ENCODE measurements around the gene ARVCF. TPM values are rescaled to one million over a fixed set of nuclear protein-coding genes. Genes with fewer than 3 reads are reported as not detected.
A peak's percentile ranks its signal among the peaks of the same experiment; 100 is the strongest.

Gene ARVCF
- total and polyA plus RNA-seq, 4 donors = 10.0 to 23.4 (median 16.6) TPM

GRCh38 chr22:20022231-20022977, 5.8 kb upstream of the ARVCF start:
- Histone ChIP-seq H3K4me3 (no peak overlapping the region), H3K4me1 (ENCODE audit: control insufficient read depth in 5 of 5, insufficient read depth in 5 of 5, low read length in 5 of 5) (peaks cover 0 to 17% (median 7%) of the 10 kb centered on the region in 5 donors), H3K27me3 (ENCODE audit: control insufficient read depth in 3 of 3, insufficient read depth in 3 of 3, low read length in 2 of 3) (peaks cover 0 to 10% (median 8%) of the 10 kb centered on the region in 3 donors), H3K27ac (ENCODE audit: low read depth in 1 of 2, low read length in 1 of 2) (peak overlapping the region; percentile 91 to 92), H3K9ac (ENCODE audit: insufficient read depth in 1 of 2, low read length in 2 of 2) (no peak overlapping the region), H3K9me3 (ENCODE audit: control insufficient read depth in 4 of 4, insufficient read depth in 3 of 4, low read length in 3 of 4) (no peaks in the 10 kb centered on the region), H3K36me3 (ENCODE audit: control insufficient read depth in 4 of 4, insufficient read depth in 4 of 4, low read length in 4 of 4) (no peaks in the 10 kb centered on the region)
- DNase-seq (no peak), ATAC-seq (ENCODE audit: insufficient read depth, low FRiP score) (no peak)
- TF ChIP-seq CTCF (IDR thresholded peaks at IDR 0.05; ENCODE audit: control extremely low read depth, extremely low read depth) = no peak
- 83 to 88% methylated on average over 11 of the region's 11 CpGs for WGBS, 2 donors

- no peak for TF ChIP-seq CTCF (IDR thresholded peaks at IDR 0.05; ENCODE audit: control extremely low read depth, extremely low read depth)
- H3K4me3 ChIP-seq = peak overlapping the region; percentile 77
- ATAC-seq (ENCODE audit: insufficient read depth, low FRiP score) (no peak), DNase-seq (peak in 1 of 3 donors; percentile 10)
- peaks cover 0 to 20% (median 7%) of the 10 kb centered on the region in 5 donors for H3K4me1 ChIP-seq (ENCODE audit: control insufficient read depth in 5 of 5, insufficient read depth in 5 of 5, low read length in 5 of 5)
- H3K27ac ChIP-seq (ENCODE audit: low read depth in 1 of 2, low read length in 1 of 2) = peak overlapping the region; percentile 91 to 92
- H3K9ac ChIP-seq (ENCODE audit: insufficient read depth in 1 of 2, low read length in 2 of 2) = no peak overlapping the region
- 3% methylated on average over 32 to 36 of the region's 36 CpGs for WGBS, 2 donors
- no peaks in the 10 kb centered on the region for H3K9me3 ChIP-seq (ENCODE audit: control insufficient read depth in 4 of 4, insufficient read depth in 3 of 4, low read length in 3 of 4)
- no peaks in the 10 kb centered on the region for H3K36me3 ChIP-seq (ENCODE audit: control insufficient read depth in 4 of 4, insufficient read depth in 4 of 4, low read length in 4 of 4)
- peaks cover 0 to 15% (median 9%) of the 10 kb centered on the region in 3 donors for H3K27me3 ChIP-seq (ENCODE audit: control insufficient read depth in 3 of 3, insufficient read depth in 3 of 3, low read length in 2 of 3)
Measured at GRCh38 chr22:20021196-20022181, 4.9 kb upstream of the ARVCF start.

- DNase-seq (peak; percentile 91 to 96 (median 93)), ATAC-seq (ENCODE audit: insufficient read depth, low FRiP score) (peak; percentile 94)
- Histone ChIP-seq H3K4me1 (ENCODE audit: control insufficient read depth in 5 of 5, insufficient read depth in 5 of 5, low read length in 5 of 5) (peaks cover 0 to 20% (median 7%) of the 10 kb centered on the region in 5 donors), H3K27ac (ENCODE audit: low read depth in 1 of 2, low read length in 1 of 2) (peak within 1 kb of the TSS; percentile 91 to 92), H3K27me3 (ENCODE audit: control insufficient read depth in 3 of 3, insufficient read depth in 3 of 3, low read length in 2 of 3) (peaks cover 0 to 15% (median 9%) of the 10 kb centered on the region in 3 donors), H3K9ac (ENCODE audit: insufficient read depth in 1 of 2, low read length in 2 of 2) (no peak within 1 kb of the TSS), H3K9me3 (ENCODE audit: control insufficient read depth in 4 of 4, insufficient read depth in 3 of 4, low read length in 3 of 4) (no peaks in the 10 kb centered on the region), H3K4me3 (peak within 1 kb of the TSS; percentile 77), H3K36me3 (ENCODE audit: control insufficient read depth in 4 of 4, insufficient read depth in 4 of 4, low read length in 4 of 4) (no peaks in the 10 kb centered on the region)
- no peak for TF ChIP-seq CTCF (IDR thresholded peaks at IDR 0.05; ENCODE audit: control extremely low read depth, extremely low read depth)
- 0% methylated on average over 29 to 61 of the region's 61 CpGs for WGBS, 2 donors
Measured at GRCh38 chr22:20020533-20021195, 4.0 kb upstream of the ARVCF start, which contains the start of gene TANGO2. TANGO2 (plus strand) TSS chr22:20021110; CDS start chr22:20036799, 15,689 bp downstream.

All from lung (tissue), 12 donors.